DND-41 (cell line): ENCODE data around the gene CLMN.

Experiments used
- ATAC-seq: fragments of 200-7000 bp; cut with Tn5 transposase; 3 replicates; pipeline ENCODE4 v1.9.1; 2021; ENCODE audit warnings: low read depth; ENCODE audit not compliant: insufficient read depth
- DNase-seq: peaks from one replicate; pipeline ENCODE4 v3.0.0-alpha.2; 2020
- H2AFZ ChIP-seq: 2 replicates; pipeline ENCODE4 v1.6.0; 2012; ENCODE audit warnings: low read depth, low read length
- H3K27ac ChIP-seq: 2 replicates; pipeline ENCODE4 v1.5.1; 2012; ENCODE audit warnings: low read length, inconsistent platforms
- H3K27me3 ChIP-seq: fragments of 200-600 bp; sonication (generic); 2 replicates; pipeline ENCODE4 v1.6.0; 2012; ENCODE audit warnings: low read length, mild to moderate bottlenecking, inconsistent platforms; ENCODE audit not compliant: insufficient read depth, poor library complexity
- H3K36me3 ChIP-seq: 2 replicates; pipeline ENCODE4 v1.5.1; 2012; ENCODE audit warnings: low read length, inconsistent platforms; ENCODE audit not compliant: insufficient read depth
- H3K4me1 ChIP-seq: 2 replicates; pipeline ENCODE4 v1.5.1; 2012; ENCODE audit warnings: mild to moderate bottlenecking, low read length; ENCODE audit not compliant: insufficient read depth
- H3K4me2 ChIP-seq: 2 replicates; pipeline ENCODE4 v1.6.0; 2012; ENCODE audit warnings: mild to moderate bottlenecking, moderate library complexity, low read length, inconsistent platforms; ENCODE audit not compliant: insufficient read depth
- H3K4me3 ChIP-seq, 2 experiments: fragments of 200-600 bp in 1 of 2; shearing (Covaris generic) in 1 of 2; 2 replicates each; pipeline ENCODE4 v1.5.1; 2012 to 2016; ENCODE audit warnings: inconsistent platforms in 2 of 2, low read length in 2 of 2, mild to moderate bottlenecking in 2 of 2, low read depth in 1 of 2, moderate library complexity in 1 of 2
- H3K79me2 ChIP-seq: 2 replicates; pipeline ENCODE4 v1.6.0; 2012; ENCODE audit warnings: low read length, inconsistent platforms; ENCODE audit not compliant: insufficient read depth
- H3K9ac ChIP-seq: 2 replicates; pipeline ENCODE4 v1.6.0; 2012; ENCODE audit warnings: low read depth, mild to moderate bottlenecking, inconsistent platforms, low read length, moderate library complexity
- H3K9me3 ChIP-seq: 2 replicates; pipeline ENCODE4 v1.5.1; 2012; ENCODE audit warnings: low read length, moderate library complexity, mild to moderate bottlenecking, inconsistent platforms; ENCODE audit not compliant: insufficient read depth, severe bottlenecking
- H4K20me1 ChIP-seq: 2 replicates; pipeline ENCODE4 v1.6.0; 2012; ENCODE audit warnings: low read length; ENCODE audit not compliant: insufficient read depth
- EZH2 ChIP-seq: IDR thresholded peaks from 3 replicates; pipeline ENCODE4 v1.6.1; 2012; ENCODE audit warnings: borderline replicate concordance, low read depth, mild to moderate bottlenecking, moderate library complexity, low read length, inconsistent platforms; ENCODE audit not compliant: severe bottlenecking
- TF ChIP-seq, protein P1 (sequence below): IDR thresholded peaks from 2 replicates; pipeline ENCODE4 v1.5.1; 2012; ENCODE audit warnings: borderline replicate concordance, low read length, moderate library complexity, mild to moderate bottlenecking; ENCODE audit not compliant: poor library complexity, severe bottlenecking; ENCODE audit errors: extremely low read depth

The CLMN gene

DNA sequence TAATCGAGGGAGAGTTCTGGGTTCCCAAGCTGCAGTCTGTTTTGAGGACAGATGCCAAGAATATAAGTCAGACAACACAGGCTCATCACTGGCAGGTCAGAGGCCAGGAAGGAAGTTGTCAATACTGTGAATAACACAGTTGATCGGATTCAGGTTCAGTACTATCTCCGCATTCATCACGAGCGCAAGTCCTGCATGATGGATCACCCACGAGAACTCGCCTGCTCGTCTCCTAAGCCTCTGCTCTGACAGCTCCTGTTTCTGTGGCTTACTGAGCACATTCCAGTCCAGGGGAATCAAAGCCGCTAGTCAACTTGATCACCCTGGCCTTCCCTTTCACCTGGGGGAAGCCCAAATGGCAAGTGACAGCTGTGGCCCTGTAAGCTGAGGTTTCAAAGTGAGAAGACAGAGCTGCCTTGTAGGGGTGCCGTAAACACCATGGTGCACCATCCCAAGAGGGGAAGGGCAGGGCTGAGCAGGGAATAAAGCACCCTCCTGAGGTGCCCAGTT, 102.3 kb downstream of the CLMN start:
- no peaks in the 10 kb centered on the region for H3K27me3 ChIP-seq
- no peak overlapping the region for H3K9ac ChIP-seq
- no peak overlapping the region for H2AFZ ChIP-seq
- no peak for ATAC-seq
- no peaks in the 10 kb centered on the region for H3K36me3 ChIP-seq
- H3K4me2 ChIP-seq: no peak overlapping the region
- H3K27ac ChIP-seq: no peak overlapping the region
- no peak for DNase-seq
- H3K79me2 ChIP-seq: no peaks in the 10 kb centered on the region
- H4K20me1 ChIP-seq: no peaks in the 10 kb centered on the region
- no peak for TF ChIP-seq EZH2
- TF ChIP-seq, protein P1, sequence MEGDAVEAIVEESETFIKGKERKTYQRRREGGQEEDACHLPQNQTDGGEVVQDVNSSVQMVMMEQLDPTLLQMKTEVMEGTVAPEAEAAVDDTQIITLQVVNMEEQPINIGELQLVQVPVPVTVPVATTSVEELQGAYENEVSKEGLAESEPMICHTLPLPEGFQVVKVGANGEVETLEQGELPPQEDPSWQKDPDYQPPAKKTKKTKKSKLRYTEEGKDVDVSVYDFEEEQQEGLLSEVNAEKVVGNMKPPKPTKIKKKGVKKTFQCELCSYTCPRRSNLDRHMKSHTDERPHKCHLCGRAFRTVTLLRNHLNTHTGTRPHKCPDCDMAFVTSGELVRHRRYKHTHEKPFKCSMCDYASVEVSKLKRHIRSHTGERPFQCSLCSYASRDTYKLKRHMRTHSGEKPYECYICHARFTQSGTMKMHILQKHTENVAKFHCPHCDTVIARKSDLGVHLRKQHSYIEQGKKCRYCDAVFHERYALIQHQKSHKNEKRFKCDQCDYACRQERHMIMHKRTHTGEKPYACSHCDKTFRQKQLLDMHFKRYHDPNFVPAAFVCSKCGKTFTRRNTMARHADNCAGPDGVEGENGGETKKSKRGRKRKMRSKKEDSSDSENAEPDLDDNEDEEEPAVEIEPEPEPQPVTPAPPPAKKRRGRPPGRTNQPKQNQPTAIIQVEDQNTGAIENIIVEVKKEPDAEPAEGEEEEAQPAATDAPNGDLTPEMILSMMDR: no peak
- no peak overlapping the region for H3K4me3 ChIP-seq
- no peaks in the 10 kb centered on the region for H3K4me1 ChIP-seq
- H3K9me3 ChIP-seq: no peaks in the 10 kb centered on the region

DNA sequence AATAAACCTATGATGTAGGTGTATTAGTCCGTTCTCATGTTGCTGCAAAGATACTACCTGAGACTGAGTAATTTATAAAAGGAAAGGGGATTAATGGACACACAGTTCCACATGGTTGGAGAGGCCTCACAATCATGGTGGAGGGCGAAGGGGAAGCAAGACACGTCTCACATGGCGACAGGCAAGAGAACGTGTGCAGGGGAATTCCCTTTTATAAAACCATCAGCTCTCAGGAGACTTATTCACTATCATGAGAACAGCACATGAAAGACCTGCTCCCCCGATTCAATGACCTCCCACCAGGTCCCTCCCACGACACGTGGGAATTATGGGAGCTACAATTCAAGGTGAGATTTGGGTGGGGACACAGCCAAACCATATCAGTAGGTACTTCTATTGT, 103.7 kb downstream of the CLMN start:
- Histone ChIP-seq H3K9ac (no peak overlapping the region), H3K27ac (no peak overlapping the region), H3K27me3 (no peaks in the 10 kb centered on the region), H3K36me3 (no peaks in the 10 kb centered on the region), H3K9me3 (no peaks in the 10 kb centered on the region), H4K20me1 (no peaks in the 10 kb centered on the region), H3K79me2 (no peaks in the 10 kb centered on the region), H2AFZ (no peak overlapping the region), H3K4me1 (no peaks in the 10 kb centered on the region), H3K4me2 (no peak overlapping the region), H3K4me3 (no peak overlapping the region)
- ATAC-seq (no peak), DNase-seq (no peak)
- TF ChIP-seq, protein P1: no peak
- TF ChIP-seq EZH2: no peak

DNA sequence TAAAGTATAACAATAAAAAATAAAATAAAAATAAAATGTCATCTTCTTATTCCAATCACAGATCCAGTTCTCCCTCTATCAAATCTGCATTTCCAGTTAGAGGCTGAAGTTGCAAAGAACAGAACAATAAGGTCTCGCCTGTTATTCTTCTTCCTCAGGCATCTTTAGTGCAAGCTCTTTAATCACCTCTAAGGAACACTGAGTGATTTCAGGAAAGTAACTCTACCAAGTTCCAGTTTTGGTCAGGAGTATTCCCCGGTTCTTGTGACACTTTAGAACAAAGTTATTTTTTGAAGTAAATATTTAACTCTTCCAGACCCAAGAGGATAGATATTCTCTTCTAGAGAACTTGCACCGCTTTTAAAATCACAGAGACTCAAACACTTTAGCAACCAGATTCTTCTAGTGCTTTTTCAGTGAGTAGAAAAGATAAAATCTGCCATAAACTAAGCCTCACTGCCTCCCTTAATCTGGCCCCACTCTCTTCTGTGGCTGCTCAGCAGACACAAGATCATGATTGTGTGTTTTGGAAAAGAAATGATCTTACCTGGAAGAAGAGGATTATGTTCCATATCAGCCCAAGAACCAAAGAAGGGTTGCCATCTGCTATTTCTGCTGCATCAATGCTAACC, 104.5 kb downstream of the CLMN start:
- no peaks in the 10 kb centered on the region for H3K36me3 ChIP-seq
- no peak overlapping the region for H2AFZ ChIP-seq
- DNase-seq (no peak), ATAC-seq (no peak)
- H3K27ac ChIP-seq: no peak overlapping the region
- no peaks in the 10 kb centered on the region for H4K20me1 ChIP-seq
- H3K4me2 ChIP-seq: no peak overlapping the region
- no peaks in the 10 kb centered on the region for H3K4me1 ChIP-seq
- no peak overlapping the region for H3K4me3 ChIP-seq
- H3K79me2 ChIP-seq: no peaks in the 10 kb centered on the region
- no peak for TF ChIP-seq EZH2
- TF ChIP-seq, protein P1: no peak
- no peak overlapping the region for H3K9ac ChIP-seq
- no peaks in the 10 kb centered on the region for H3K9me3 ChIP-seq
- no peaks in the 10 kb centered on the region for H3K27me3 ChIP-seq

DNA sequence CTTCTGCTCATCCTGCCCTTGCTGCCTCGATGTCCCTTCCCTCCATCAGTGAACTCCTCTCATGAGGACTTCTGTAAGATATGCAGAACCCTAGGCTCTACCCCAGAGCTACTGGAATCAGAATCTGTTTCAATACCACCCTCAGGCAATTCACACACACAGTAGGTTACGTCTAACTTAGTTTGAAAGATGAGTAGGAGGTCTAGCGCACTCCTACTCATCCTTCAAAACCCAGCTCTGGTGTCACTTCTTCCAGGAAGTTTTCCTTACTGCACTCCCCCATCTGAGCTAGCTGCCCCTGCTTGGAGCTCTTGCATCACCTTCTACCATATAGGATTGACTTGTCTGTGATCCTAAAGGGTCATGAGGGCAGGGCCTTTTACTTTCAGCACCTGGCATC, 105.9 kb downstream of the CLMN start:
- TF ChIP-seq, protein P1: no peak
- no peak for TF ChIP-seq EZH2
- Histone ChIP-seq H3K79me2 (no peaks in the 10 kb centered on the region), H3K27ac (no peak overlapping the region), H3K36me3 (no peaks in the 10 kb centered on the region), H2AFZ (no peak overlapping the region), H3K4me3 (no peak overlapping the region), H3K4me1 (no peaks in the 10 kb centered on the region), H4K20me1 (no peaks in the 10 kb centered on the region), H3K9me3 (no peaks in the 10 kb centered on the region), H3K9ac (no peak overlapping the region), H3K4me2 (no peak overlapping the region), H3K27me3 (no peaks in the 10 kb centered on the region)
- no peak for ATAC-seq
- DNase-seq: no peak
